HS-27A (cell line): ENCODE measurements around the gene DCHS2.

Source experiments
- DNase-seq: peaks from one replicate; pipeline ENCODE4 v3.0.0-alpha.2; 2012; ENCODE audit warnings: low read depth, missing footprints

DCHS2 gene

GRCh38 chr4:154491341-154492271, at the start of gene DCHS2:
Gene DCHS2 (minus strand): TSS chr4:154491799. CDS start chr4:154491355, 444 bp downstream.
- DNase-seq = no peak

GRCh38 chr4:154534296-154534695, 42.7 kb upstream of the DCHS2 start:
- DNase-seq = no peak

GRCh38 chr4:154529728-154530519, 38.3 kb upstream of the DCHS2 start:
- DNase-seq = no peak

GRCh38 chr4:154528869-154529268, 37.3 kb upstream of the DCHS2 start:
- no peak for DNase-seq

- DNase-seq = no peak
Measured at GRCh38 chr4:154527308-154527707, 35.7 kb upstream of the DCHS2 start.

GRCh38 chr4:154526151-154526550, 34.6 kb upstream of the DCHS2 start:
- no peak for DNase-seq

- no peak for DNase-seq
Measured at GRCh38 chr4:154521607-154522006, 30.0 kb upstream of the DCHS2 start.

- no peak for DNase-seq
Measured at GRCh38 chr4:154519214-154519613, 27.6 kb upstream of the DCHS2 start.

GRCh38 chr4:154517591-154517990, 26.0 kb upstream of the DCHS2 start:
- no peak for DNase-seq

- DNase-seq = no peak
Measured at GRCh38 chr4:154516318-154517029, 24.9 kb upstream of the DCHS2 start.

GRCh38 chr4:154511981-154512380, 20.4 kb upstream of the DCHS2 start:
- no peak for DNase-seq

- no peak for DNase-seq
Measured at GRCh38 chr4:154511548-154511947, 19.9 kb upstream of the DCHS2 start.

GRCh38 chr4:154507156-154507555, 15.6 kb upstream of the DCHS2 start:
- DNase-seq = no peak

- DNase-seq = no peak
Measured at GRCh38 chr4:154506253-154506652, 14.7 kb upstream of the DCHS2 start.

- DNase-seq = no peak
Measured at GRCh38 chr4:154503598-154503997, 12.0 kb upstream of the DCHS2 start.

- no peak for DNase-seq
Measured at GRCh38 chr4:154502111-154502510, 10.5 kb upstream of the DCHS2 start.

GRCh38 chr4:154497889-154498288, 6.3 kb upstream of the DCHS2 start:
- no peak for DNase-seq

- DNase-seq = no peak
Measured at GRCh38 chr4:154495867-154496266, 4.3 kb upstream of the DCHS2 start.

GRCh38 chr4:154492288-154492687, 689 bp upstream of the DCHS2 start:
- DNase-seq = no peak

- no peak for DNase-seq
Measured at GRCh38 chr4:154490583-154491340, 837 bp downstream of the DCHS2 start.

GRCh38 chr4:154490234-154490582, 1.4 kb downstream of the DCHS2 start:
- no peak for DNase-seq
